HepG2 (cell line): Measurements from ENCODE around the gene PSMB3. TPM values are rescaled to one million over a fixed set of nuclear protein-coding genes. Genes with fewer than 3 reads are reported as not detected.

Experiments
- AGO2 ChIP-seq: fragments of 200-400 bp; formaldehyde crosslinking; optimal IDR thresholded peaks from 2 replicates; pipeline ENCODE3; 2017; ENCODE audit warnings: mild to moderate bottlenecking, low read depth, low read length, moderate library complexity
- CREB1 ChIP-seq, 2 experiments: fragments of 450-650 bp in 1 of 2; IDR thresholded peaks; 2 replicates each; pipeline ENCODE4 v1.6.1; 2016 to 2017; ENCODE audit warnings: control low read depth in 1 of 2, mild to moderate bottlenecking in 1 of 2, missing compliant biosample characterization in 1 of 2, missing genetic modification characterization in 1 of 2
- FOXA1 ChIP-seq, 2 experiments: fragments of 450-650 bp in 1 of 2; sonication (generic) in 1 of 2; formaldehyde crosslinking in 1 of 2; IDR thresholded peaks; 2 replicates each; pipeline versions ENCODE4 v1.4.0 to v1.6.1; 2016 to 2020; ENCODE audit warnings: missing genetic modification reagents in 1 of 2
- HNRNPLL ChIP-seq: fragments of 200-400 bp; formaldehyde crosslinking; IDR thresholded peaks from 2 replicates; pipeline ENCODE4 v1.6.1; 2017; ENCODE audit warnings: mild to moderate bottlenecking, low read depth, low read length; ENCODE audit not compliant: poor library complexity, severe bottlenecking
- MAF1 ChIP-seq: sonication (generic); formaldehyde crosslinking; IDR thresholded peaks from 2 replicates; pipeline ENCODE4 v1.5.0; 2020; ENCODE audit warnings: missing genetic modification reagents, borderline replicate concordance
- RBFOX2 ChIP-seq: fragments of 200-400 bp; formaldehyde crosslinking; IDR thresholded peaks from 2 replicates; pipeline ENCODE4 v1.6.1; 2017; ENCODE audit warnings: low read depth, mild to moderate bottlenecking, low read length
- RFXAP ChIP-seq: sonication (generic); formaldehyde crosslinking; IDR thresholded peaks from 2 replicates; pipeline ENCODE4 v1.4.0; 2020; ENCODE audit warnings: missing genetic modification reagents, borderline replicate concordance
- SCMH1 ChIP-seq: sonication (generic); formaldehyde crosslinking; IDR thresholded peaks from 2 replicates; pipeline ENCODE4 v1.9.0; 2021; ENCODE audit warnings: missing genetic modification reagents, mild to moderate bottlenecking, borderline replicate concordance
- ZFP37 ChIP-seq: sonication (generic); formaldehyde crosslinking; IDR thresholded peaks from 2 replicates; pipeline ENCODE4 v1.4.0; 2020; ENCODE audit warnings: missing genetic modification reagents, borderline replicate concordance
- ZFP41 ChIP-seq: sonication (generic); formaldehyde crosslinking; IDR thresholded peaks from 2 replicates; pipeline ENCODE4 v1.4.0; 2020; ENCODE audit warnings: mild to moderate bottlenecking, missing genetic modification reagents, borderline replicate concordance
- ZNF230 ChIP-seq: sonication (generic); formaldehyde crosslinking; IDR thresholded peaks from 2 replicates; pipeline ENCODE4 v1.4.0; 2020; ENCODE audit warnings: mild to moderate bottlenecking, missing genetic modification reagents
- ZNF468 ChIP-seq: sonication (generic); formaldehyde crosslinking; IDR thresholded peaks from 2 replicates; pipeline ENCODE4 v1.8.0; 2022; ENCODE audit warnings: mild to moderate bottlenecking, moderate library complexity, missing genetic modification reagents
- ZNF607 ChIP-seq: sonication (generic); formaldehyde crosslinking; IDR thresholded peaks from 2 replicates; pipeline ENCODE4 v1.5.1; 2020; ENCODE audit warnings: missing genetic modification reagents, mild to moderate bottlenecking, borderline replicate concordance
- ZNF7 ChIP-seq: IDR thresholded peaks from 2 replicates; pipeline ENCODE4 v1.6.1; 2016; ENCODE audit warnings: missing biosample characterization, missing genetic modification reagents
- ZNF737 ChIP-seq: sonication (generic); formaldehyde crosslinking; IDR thresholded peaks from 2 replicates; pipeline ENCODE4 v1.5.0; 2020; ENCODE audit warnings: missing genetic modification reagents, mild to moderate bottlenecking, borderline replicate concordance
- ZNF75D ChIP-seq: sonication (generic); formaldehyde crosslinking; IDR thresholded peaks from 2 replicates; pipeline ENCODE4 v1.8.1; 2023; ENCODE audit warnings: missing genetic modification reagents, mild to moderate bottlenecking, borderline replicate concordance
- ZNF850 ChIP-seq: sonication (generic); formaldehyde crosslinking; conservative IDR thresholded peaks from 2 replicates; pipeline ENCODE4 v1.9.0; 2021; ENCODE audit warnings: mild to moderate bottlenecking, missing genetic modification reagents
- ZSCAN12 ChIP-seq: sonication (generic); formaldehyde crosslinking; IDR thresholded peaks from 2 replicates; pipeline ENCODE4 v1.9.0; 2021; ENCODE audit warnings: mild to moderate bottlenecking, missing genetic modification reagents
- ZSCAN21 ChIP-seq: sonication (generic); formaldehyde crosslinking; IDR thresholded peaks from 2 replicates; pipeline ENCODE4 v1.8.0; 2022; ENCODE audit warnings: mild to moderate bottlenecking, missing genetic modification reagents, moderate library complexity, borderline replicate concordance
- polyA plus RNA-seq, 8 experiments: library from polyadenylated mRNA; depleted of rRNA in 3 of 8; stranded (reverse) in 7 of 8; unstranded in 1 of 8; fragments of >200 nt; fragmentation: Illumina TruSeq in 4 of 8; extraction: Trizol in 4 of 8; gene quantifications; 2 replicates each; pipeline versions ENCODE4 v1.2.1 to v1.2.3, GENCODE V29; 2011 to 2016; ENCODE audit warnings: low read depth in 4 of 8, missing spikeins in 1 of 8, mixed read lengths in 1 of 8; ENCODE audit not compliant: insufficient read depth in 1 of 8
- total RNA-seq, 5 experiments: library from RNA; depleted of rRNA; stranded (reverse); fragments of >200 nt; fragmentation: Illumina TruSeq; extraction: Trizol; gene quantifications; 2 replicates each; pipeline ENCODE4 v1.2.3, GENCODE V29; 2016; ENCODE audit warnings: low read depth in 1 of 5
- TF ChIP-seq, protein P1 (sequence below): sonication (generic); formaldehyde crosslinking; IDR thresholded peaks from 2 replicates; pipeline ENCODE4 v1.5.1; 2020; ENCODE audit warnings: mild to moderate bottlenecking, missing genetic modification reagents, moderate library complexity
- TF ChIP-seq, protein P2 (sequence below): sonication (generic); formaldehyde crosslinking; IDR thresholded peaks from 2 replicates; pipeline ENCODE4 v1.9.0; 2021; ENCODE audit warnings: missing genetic modification reagents, borderline replicate concordance
- TF ChIP-seq, protein P3 (sequence below): IDR thresholded peaks from 2 replicates; pipeline ENCODE4 v1.6.1; 2016; ENCODE audit warnings: low read depth, borderline replicate concordance

The PSMB3 gene
- total and polyA plus RNA-seq, 2 of the 13 experiments (the other 11 are each of a cell fraction or from before 2014, with no cell fraction given), result 366 to 517 TPM

DNA sequence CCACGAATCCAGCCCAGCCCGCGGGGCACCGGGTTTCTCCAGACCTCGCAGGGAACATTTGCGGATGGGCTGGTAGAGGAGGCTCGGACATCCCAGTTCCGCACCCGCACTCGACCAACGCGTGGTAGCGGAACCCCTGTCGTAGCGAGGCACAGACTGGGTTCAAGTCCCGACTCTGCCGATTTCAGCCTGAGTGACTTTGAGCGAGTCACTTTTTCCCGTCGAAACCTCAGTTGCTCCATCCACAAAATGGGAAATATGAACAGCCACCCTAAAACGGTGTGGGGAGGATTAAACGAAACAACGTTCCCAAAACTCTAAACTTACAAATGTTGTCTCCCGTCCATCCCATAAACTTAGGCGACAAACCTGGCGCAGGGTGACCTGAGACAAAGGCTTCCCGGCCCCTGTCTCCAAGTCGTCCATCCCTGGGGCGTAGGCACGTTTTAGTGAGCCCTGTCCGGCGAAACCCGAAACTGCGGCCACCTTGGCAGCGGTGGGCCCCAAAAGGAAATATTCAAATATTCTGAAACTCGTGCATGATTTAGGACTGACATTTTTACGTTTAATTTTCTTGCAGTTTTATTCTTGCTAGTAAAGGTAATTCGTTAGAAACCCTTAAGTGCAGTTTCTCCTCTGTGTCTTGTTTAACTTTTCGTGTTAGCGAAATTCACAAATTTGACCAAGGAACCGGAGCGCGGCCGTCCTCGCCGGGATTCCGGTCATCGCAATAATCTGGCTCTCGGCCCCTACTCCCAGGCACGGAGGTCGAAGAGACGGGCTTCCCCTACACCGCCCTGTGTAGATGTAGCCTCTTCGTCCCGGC is 49.4 kb upstream of the PSMB3 start (continued):
- TF ChIP-seq, protein P1, sequence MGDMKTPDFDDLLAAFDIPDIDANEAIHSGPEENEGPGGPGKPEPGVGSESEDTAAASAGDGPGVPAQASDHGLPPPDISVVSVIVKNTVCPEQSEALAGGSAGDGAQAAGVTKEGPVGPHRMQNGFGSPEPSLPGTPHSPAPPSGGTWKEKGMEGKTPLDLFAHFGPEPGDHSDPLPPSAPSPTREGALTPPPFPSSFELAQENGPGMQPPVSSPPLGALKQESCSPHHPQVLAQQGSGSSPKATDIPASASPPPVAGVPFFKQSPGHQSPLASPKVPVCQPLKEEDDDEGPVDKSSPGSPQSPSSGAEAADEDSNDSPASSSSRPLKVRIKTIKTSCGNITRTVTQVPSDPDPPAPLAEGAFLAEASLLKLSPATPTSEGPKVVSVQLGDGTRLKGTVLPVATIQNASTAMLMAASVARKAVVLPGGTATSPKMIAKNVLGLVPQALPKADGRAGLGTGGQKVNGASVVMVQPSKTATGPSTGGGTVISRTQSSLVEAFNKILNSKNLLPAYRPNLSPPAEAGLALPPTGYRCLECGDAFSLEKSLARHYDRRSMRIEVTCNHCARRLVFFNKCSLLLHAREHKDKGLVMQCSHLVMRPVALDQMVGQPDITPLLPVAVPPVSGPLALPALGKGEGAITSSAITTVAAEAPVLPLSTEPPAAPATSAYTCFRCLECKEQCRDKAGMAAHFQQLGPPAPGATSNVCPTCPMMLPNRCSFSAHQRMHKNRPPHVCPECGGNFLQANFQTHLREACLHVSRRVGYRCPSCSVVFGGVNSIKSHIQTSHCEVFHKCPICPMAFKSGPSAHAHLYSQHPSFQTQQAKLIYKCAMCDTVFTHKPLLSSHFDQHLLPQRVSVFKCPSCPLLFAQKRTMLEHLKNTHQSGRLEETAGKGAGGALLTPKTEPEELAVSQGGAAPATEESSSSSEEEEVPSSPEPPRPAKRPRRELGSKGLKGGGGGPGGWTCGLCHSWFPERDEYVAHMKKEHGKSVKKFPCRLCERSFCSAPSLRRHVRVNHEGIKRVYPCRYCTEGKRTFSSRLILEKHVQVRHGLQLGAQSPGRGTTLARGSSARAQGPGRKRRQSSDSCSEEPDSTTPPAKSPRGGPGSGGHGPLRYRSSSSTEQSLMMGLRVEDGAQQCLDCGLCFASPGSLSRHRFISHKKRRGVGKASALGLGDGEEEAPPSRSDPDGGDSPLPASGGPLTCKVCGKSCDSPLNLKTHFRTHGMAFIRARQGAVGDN (CRISPR knock-in tag), result no peak
- TF ChIP-seq ZNF468 (CRISPR knock-in tag) (no peak), ZSCAN12 (CRISPR knock-in tag) (no peak), ZFP41 (CRISPR knock-in tag) (no peak), ZNF737 (CRISPR knock-in tag) (no peak), ZNF607 (no peak; the same call in 1 of the 2 replicates), ZNF850 (CRISPR knock-in tag) (no peak), CREB1 (IDR thresholded peaks at IDR 0.05) (no peak), CREB1 (CRISPR knock-in tag; IDR thresholded peaks at IDR 0.05) (no peak), MAF1 (CRISPR knock-in tag) (no peak), ZNF7 (no peak), ZNF75D (CRISPR knock-in tag) (no peak), AGO2 (peak; percentile 96), FOXA1 (IDR thresholded peaks at IDR 0.05) (no peak), FOXA1 (CRISPR knock-in tag; IDR thresholded peaks at IDR 0.05) (no peak), RBFOX2 (no peak; the same call in 1 of the 2 replicates), RFXAP (CRISPR knock-in tag) (no peak), HNRNPLL (peak; percentile 18), ZNF230 (no peak), ZFP37 (CRISPR knock-in tag) (no peak), SCMH1 (CRISPR knock-in tag) (no peak), ZSCAN21 (CRISPR knock-in tag) (no peak)
- TF ChIP-seq, protein P2, sequence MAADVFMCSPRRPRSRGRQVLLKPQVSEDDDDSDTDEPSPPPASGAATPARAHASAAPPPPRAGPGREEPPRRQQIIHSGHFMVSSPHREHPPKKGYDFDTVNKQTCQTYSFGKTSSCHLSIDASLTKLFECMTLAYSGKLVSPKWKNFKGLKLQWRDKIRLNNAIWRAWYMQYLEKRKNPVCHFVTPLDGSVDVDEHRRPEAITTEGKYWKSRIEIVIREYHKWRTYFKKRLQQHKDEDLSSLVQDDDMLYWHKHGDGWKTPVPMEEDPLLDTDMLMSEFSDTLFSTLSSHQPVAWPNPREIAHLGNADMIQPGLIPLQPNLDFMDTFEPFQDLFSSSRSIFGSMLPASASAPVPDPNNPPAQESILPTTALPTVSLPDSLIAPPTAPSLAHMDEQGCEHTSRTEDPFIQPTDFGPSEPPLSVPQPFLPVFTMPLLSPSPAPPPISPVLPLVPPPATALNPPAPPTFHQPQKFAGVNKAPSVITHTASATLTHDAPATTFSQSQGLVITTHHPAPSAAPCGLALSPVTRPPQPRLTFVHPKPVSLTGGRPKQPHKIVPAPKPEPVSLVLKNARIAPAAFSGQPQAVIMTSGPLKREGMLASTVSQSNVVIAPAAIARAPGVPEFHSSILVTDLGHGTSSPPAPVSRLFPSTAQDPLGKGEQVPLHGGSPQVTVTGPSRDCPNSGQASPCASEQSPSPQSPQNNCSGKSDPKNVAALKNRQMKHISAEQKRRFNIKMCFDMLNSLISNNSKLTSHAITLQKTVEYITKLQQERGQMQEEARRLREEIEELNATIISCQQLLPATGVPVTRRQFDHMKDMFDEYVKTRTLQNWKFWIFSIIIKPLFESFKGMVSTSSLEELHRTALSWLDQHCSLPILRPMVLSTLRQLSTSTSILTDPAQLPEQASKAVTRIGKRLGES (CRISPR knock-in tag), result no peak
- TF ChIP-seq, protein P3, sequence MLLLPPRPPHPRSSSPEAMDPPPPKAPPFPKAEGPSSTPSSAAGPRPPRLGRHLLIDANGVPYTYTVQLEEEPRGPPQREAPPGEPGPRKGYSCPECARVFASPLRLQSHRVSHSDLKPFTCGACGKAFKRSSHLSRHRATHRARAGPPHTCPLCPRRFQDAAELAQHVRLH (CRISPR knock-in tag), result 0 out of 2 replicates have a peak, but pooled peaks have one; percentile 2
